PFSK-1 (cell line): ENCODE data around the gene FDXACB1.

ENCODE experiments used
- FOXP2 ChIP-seq: optimal IDR thresholded peaks from 2 replicates; pipeline ENCODE3; 2011; ENCODE audit warnings: borderline replicate concordance, control low read depth, inconsistent platforms; ENCODE audit not compliant: insufficient read depth; ENCODE audit errors: extremely low read length, extremely low read depth
- POLR2AphosphoS5 ChIP-seq: IDR thresholded peaks from 2 replicates; pipeline ENCODE4 v1.6.1; 2012; ENCODE audit warnings: low read depth, mild to moderate bottlenecking, control low read depth, low read length, moderate library complexity
- SIN3A ChIP-seq: IDR thresholded peaks from 2 replicates; pipeline ENCODE4 v1.6.1; 2012; ENCODE audit warnings: mild to moderate bottlenecking, low read length, moderate library complexity, borderline replicate concordance; ENCODE audit not compliant: insufficient read depth
- TAF1 ChIP-seq: IDR thresholded peaks from 2 replicates; pipeline ENCODE4 v1.6.1; 2012; ENCODE audit warnings: low read length, control low read depth, borderline replicate concordance; ENCODE audit not compliant: insufficient read depth
- TF ChIP-seq, protein P1 (sequence below), 2 experiments: IDR thresholded peaks; 2 replicates each; pipeline versions ENCODE4 v1.6.1 to v1.8.0; 2011 to 2012; ENCODE audit warnings: low read depth in 2 of 2, low read length in 2 of 2, control low read depth in 1 of 2, inconsistent platforms in 1 of 2, mild to moderate bottlenecking in 1 of 2, moderate library complexity in 1 of 2; ENCODE audit not compliant: insufficient read depth in 1 of 2

Gene FDXACB1

DNA sequence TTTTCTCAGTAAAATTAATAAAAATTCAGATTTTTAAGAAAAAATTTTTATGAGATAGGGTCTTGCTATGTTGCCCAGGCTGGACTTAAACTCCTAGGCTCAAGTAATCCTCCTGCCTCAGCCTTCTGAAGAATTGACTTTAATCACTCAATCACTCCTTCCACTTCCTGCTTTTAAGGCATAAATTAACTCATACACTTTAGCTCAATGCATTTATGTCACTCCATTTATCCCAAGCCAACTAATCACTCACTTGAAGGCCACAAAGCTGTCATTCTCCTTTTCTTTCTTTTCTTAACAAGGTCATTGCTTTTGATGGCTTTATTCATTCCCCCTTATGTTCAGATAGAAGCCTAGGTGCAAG lies 8.5 kb downstream of the FDXACB1 start:
- TF ChIP-seq TAF1 = no peak

DNA sequence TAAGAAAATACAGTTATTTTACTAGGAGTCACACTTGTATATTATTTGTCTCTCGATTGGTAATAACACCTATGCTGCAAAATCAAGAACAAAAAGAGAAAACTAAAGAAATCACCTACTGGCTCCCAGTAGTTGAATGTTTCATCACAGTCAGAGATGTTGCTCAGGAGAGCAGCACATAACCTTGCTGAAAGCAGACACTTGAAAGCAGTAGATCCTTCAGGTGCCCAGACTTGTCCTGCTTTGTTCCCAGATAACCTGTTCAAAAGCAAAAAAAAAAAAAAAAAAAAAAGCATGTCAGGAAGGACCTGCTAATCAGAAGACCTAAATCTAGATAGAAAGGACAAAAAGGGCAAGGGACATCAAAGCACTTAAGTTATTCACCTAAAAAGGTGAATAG lies 8.9 kb downstream of the FDXACB1 start:
- TF ChIP-seq SIN3A (no peak), TAF1 (no peak), FOXP2 (no peak), POLR2AphosphoS5 (no peak)
- TF ChIP-seq, protein P1, sequence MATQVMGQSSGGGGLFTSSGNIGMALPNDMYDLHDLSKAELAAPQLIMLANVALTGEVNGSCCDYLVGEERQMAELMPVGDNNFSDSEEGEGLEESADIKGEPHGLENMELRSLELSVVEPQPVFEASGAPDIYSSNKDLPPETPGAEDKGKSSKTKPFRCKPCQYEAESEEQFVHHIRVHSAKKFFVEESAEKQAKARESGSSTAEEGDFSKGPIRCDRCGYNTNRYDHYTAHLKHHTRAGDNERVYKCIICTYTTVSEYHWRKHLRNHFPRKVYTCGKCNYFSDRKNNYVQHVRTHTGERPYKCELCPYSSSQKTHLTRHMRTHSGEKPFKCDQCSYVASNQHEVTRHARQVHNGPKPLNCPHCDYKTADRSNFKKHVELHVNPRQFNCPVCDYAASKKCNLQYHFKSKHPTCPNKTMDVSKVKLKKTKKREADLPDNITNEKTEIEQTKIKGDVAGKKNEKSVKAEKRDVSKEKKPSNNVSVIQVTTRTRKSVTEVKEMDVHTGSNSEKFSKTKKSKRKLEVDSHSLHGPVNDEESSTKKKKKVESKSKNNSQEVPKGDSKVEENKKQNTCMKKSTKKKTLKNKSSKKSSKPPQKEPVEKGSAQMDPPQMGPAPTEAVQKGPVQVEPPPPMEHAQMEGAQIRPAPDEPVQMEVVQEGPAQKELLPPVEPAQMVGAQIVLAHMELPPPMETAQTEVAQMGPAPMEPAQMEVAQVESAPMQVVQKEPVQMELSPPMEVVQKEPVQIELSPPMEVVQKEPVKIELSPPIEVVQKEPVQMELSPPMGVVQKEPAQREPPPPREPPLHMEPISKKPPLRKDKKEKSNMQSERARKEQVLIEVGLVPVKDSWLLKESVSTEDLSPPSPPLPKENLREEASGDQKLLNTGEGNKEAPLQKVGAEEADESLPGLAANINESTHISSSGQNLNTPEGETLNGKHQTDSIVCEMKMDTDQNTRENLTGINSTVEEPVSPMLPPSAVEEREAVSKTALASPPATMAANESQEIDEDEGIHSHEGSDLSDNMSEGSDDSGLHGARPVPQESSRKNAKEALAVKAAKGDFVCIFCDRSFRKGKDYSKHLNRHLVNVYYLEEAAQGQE (IDR thresholded peaks at IDR 0.05; ENCODE audit: insufficient read depth in 1 of 2, low read depth in 2 of 2, low read length in 2 of 2) = no peak

DNA sequence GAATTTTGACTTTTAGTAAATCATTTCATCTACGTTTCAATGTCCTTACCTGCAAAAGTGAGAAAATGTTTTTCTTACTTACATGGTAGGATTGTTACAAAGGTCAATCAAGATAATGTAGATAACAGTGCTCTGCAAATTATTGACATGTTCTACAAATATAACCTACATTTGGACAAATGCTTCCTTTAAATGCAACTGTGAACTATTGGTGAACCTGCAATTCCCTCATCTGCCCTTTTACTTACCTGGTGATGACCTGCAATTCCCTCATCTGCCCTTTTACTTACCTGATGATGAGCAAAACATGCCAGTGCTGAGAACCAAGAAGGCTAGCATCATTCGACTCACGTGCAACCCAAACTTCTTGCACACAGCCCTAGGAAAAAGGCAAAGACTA lies 18.7 kb downstream of the FDXACB1 start:
- TF ChIP-seq SIN3A (no peak), POLR2AphosphoS5 (no peak), FOXP2 (no peak), TAF1 (no peak)
- TF ChIP-seq, protein P1 (IDR thresholded peaks at IDR 0.05; ENCODE audit: insufficient read depth in 1 of 2, low read depth in 2 of 2, low read length in 2 of 2) = no peak

DNA sequence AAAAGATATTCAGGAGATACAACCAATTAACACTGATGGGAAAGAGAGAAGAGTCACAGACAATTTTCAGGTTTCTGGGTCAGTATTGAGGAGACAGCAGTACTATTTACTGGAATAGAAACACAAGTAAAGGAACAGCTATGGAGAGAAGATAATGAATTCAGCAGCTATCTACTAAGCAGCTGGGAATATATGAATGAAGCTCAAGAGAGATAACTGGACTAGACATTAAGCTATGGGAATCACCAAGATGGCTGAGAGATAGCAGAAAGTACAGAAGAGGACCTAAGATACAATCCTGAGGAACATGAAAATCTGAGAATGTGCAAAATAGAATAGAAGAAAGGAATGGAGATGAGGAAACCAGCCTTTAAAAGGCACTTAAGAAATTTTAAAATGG lies 23.5 kb downstream of the FDXACB1 start:
- no peak for TF ChIP-seq FOXP2
- no peak for TF ChIP-seq TAF1
- TF ChIP-seq SIN3A = no peak
- TF ChIP-seq, protein P1 (IDR thresholded peaks at IDR 0.05; ENCODE audit: insufficient read depth in 1 of 2, low read depth in 2 of 2, low read length in 2 of 2) = no peak
- TF ChIP-seq POLR2AphosphoS5 = no peak

DNA sequence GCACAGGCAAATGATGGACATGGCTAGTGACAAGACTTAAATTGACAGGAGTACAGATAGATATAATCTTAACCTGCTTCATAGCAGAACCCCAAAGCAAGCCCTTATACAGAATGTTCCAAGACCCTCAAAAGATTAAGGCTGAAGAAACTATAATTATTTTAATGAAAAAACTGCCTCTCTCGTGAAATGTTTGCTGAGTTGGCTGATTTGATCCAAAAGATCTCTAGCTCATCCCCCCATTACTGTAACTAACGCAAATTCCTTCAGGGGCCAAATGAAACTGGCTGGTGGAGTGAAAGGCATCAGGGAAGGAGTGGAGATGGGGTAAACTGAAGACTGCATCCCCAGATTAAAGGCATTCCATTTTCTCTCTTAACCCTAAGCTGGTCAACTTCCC lies 26.9 kb downstream of the FDXACB1 start:
- no peak for TF ChIP-seq SIN3A

DNA sequence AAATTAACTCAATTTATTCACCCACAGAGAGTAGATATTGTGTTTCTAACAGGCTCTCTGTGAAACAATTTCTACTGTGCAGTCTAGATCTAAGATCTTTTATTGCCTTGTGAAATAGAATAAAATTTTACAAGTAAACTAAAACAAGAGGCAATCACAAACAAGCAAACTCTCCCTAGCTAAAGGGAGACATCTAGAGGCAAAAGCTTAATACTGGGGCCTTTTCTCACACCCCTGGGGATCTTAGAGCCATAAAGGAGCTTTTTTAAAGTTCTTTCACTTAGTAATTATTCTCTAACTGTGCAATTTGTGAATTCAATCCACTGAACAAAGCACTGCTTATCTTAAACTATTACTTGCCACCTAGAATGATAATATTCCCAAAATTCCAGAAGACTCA lies 27.3 kb downstream of the FDXACB1 start:
- TF ChIP-seq FOXP2 (no peak), POLR2AphosphoS5 (no peak), TAF1 (no peak), SIN3A (no peak)
- TF ChIP-seq, protein P1 (IDR thresholded peaks at IDR 0.05; ENCODE audit: insufficient read depth in 1 of 2, low read depth in 2 of 2, low read length in 2 of 2) = no peak
